Measurements from ENCODE around the gene PLSCR2. TPM values are rescaled to one million over a fixed set of nuclear protein-coding genes. Genes with fewer than 3 reads are reported as not detected.

PLSCR2 gene
- total and polyA plus RNA-seq, 9 of the 15 experiments (the other 6 are each of a cell fraction or from before 2014, with no cell fraction given) = 0.07 to 0.49 (median 0.25) TPM; not detected in 4

- TF ChIP-seq, protein P1, sequence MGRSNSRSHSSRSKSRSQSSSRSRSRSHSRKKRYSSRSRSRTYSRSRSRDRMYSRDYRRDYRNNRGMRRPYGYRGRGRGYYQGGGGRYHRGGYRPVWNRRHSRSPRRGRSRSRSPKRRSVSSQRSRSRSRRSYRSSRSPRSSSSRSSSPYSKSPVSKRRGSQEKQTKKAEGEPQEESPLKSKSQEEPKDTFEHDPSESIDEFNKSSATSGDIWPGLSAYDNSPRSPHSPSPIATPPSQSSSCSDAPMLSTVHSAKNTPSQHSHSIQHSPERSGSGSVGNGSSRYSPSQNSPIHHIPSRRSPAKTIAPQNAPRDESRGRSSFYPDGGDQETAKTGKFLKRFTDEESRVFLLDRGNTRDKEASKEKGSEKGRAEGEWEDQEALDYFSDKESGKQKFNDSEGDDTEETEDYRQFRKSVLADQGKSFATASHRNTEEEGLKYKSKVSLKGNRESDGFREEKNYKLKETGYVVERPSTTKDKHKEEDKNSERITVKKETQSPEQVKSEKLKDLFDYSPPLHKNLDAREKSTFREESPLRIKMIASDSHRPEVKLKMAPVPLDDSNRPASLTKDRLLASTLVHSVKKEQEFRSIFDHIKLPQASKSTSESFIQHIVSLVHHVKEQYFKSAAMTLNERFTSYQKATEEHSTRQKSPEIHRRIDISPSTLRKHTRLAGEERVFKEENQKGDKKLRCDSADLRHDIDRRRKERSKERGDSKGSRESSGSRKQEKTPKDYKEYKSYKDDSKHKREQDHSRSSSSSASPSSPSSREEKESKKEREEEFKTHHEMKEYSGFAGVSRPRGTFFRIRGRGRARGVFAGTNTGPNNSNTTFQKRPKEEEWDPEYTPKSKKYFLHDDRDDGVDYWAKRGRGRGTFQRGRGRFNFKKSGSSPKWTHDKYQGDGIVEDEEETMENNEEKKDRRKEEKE (IDR thresholded peaks at IDR 0.05; ENCODE audit: borderline replicate concordance in 1 of 2, control insufficient read depth in 1 of 2, low read depth in 2 of 2, low read length in 1 of 2) = no peak
- TF ChIP-seq ETV1 (tag; conservative IDR thresholded peaks at IDR 0.05; ENCODE audit: low read depth) = peak; percentile 97
- TF ChIP-seq ZNF134 (CRISPR knock-in tag; conservative IDR thresholded peaks at IDR 0.05) = peak; percentile 38; the same call in 1 of the 2 replicates
- TF ChIP-seq ADNP (tag; IDR thresholded peaks at IDR 0.05) = no peak
- no peak for TF ChIP-seq ZNF354B (CRISPR knock-in tag; IDR thresholded peaks at IDR 0.05)
- no peak for TF ChIP-seq NR2C2 (CRISPR knock-in tag; IDR thresholded peaks at IDR 0.05)
- TF ChIP-seq NR2C2 (tag; IDR thresholded peaks at IDR 0.05) = peak; percentile 37; the same call in 1 of the 2 replicates
- no peak for TF ChIP-seq CHD4 (IDR thresholded peaks at IDR 0.05; ENCODE audit: insufficient read depth, insufficient replicate concordance, low read depth, low read length, poor library complexity, severe bottlenecking)
- no peak for TF ChIP-seq ZKSCAN3 (CRISPR knock-in tag; IDR thresholded peaks at IDR 0.05)
- TF ChIP-seq SAP30 (IDR thresholded peaks at IDR 0.05; ENCODE audit: borderline replicate concordance, insufficient read depth, low read depth, low read length, poor library complexity, severe bottlenecking) = no peak
- TF ChIP-seq MEF2D (tag; conservative IDR thresholded peaks at IDR 0.05; ENCODE audit: low read depth) = peak; percentile 86
- TF ChIP-seq LCOR (CRISPR knock-in tag; IDR thresholded peaks at IDR 0.05) = peak; percentile 24; the same call in 1 of the 2 replicates
- TF ChIP-seq KDM5B (IDR thresholded peaks at IDR 0.05; ENCODE audit: insufficient replicate concordance, low read depth, low read length) = no peak
- peak; percentile 59; the same call in 1 of the 2 replicates for TF ChIP-seq MBD2 (IDR thresholded peaks at IDR 0.05; ENCODE audit: borderline replicate concordance, low read depth)
- no peak for TF ChIP-seq SRSF9 (IDR thresholded peaks at IDR 0.05; ENCODE audit: borderline replicate concordance, low read depth, low read length)
- TF ChIP-seq GTF2E2 (tag; IDR thresholded peaks at IDR 0.05) = no peak
- TF ChIP-seq SLC30A9 (CRISPR knock-in tag; IDR thresholded peaks at IDR 0.05) = no peak
- TF ChIP-seq NCOR1 (IDR thresholded peaks at IDR 0.05) = peak; percentile 93
- TF ChIP-seq ZNF583 (CRISPR knock-in tag; IDR thresholded peaks at IDR 0.05) = no peak
- no peak for TF ChIP-seq NFYB (IDR thresholded peaks at IDR 0.05; ENCODE audit: extremely low read depth, insufficient read length)
- no peak for TF ChIP-seq HIVEP1 (CRISPR knock-in tag; IDR thresholded peaks at IDR 0.05)
- TF ChIP-seq CEBPB (tag; IDR thresholded peaks at IDR 0.05) = peak; percentile 95
- TF ChIP-seq, protein P2, sequence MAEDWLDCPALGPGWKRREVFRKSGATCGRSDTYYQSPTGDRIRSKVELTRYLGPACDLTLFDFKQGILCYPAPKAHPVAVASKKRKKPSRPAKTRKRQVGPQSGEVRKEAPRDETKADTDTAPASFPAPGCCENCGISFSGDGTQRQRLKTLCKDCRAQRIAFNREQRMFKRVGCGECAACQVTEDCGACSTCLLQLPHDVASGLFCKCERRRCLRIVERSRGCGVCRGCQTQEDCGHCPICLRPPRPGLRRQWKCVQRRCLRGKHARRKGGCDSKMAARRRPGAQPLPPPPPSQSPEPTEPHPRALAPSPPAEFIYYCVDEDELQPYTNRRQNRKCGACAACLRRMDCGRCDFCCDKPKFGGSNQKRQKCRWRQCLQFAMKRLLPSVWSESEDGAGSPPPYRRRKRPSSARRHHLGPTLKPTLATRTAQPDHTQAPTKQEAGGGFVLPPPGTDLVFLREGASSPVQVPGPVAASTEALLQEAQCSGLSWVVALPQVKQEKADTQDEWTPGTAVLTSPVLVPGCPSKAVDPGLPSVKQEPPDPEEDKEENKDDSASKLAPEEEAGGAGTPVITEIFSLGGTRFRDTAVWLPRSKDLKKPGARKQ (CRISPR knock-in tag; IDR thresholded peaks at IDR 0.05) = no peak
- TF ChIP-seq NONO (IDR thresholded peaks at IDR 0.05; ENCODE audit: low read depth in 2 of 2, low read length in 1 of 2) = no peak
- TF ChIP-seq RFX1 (IDR thresholded peaks at IDR 0.05) = no peak
- TF ChIP-seq ZNF695 (CRISPR knock-in tag; IDR thresholded peaks at IDR 0.05) = no peak
Observed at GRCh38 chr3:146496726-146497125, 27.4 kb upstream of the PLSCR2 start (continued).
